Measurements from ENCODE around the gene OR2M7. TPM values are rescaled to one million over a fixed set of nuclear protein-coding genes. Genes with fewer than 3 reads are reported as not detected.
"Not testable (repeated sequence)": the region's sequence is repeated elsewhere in the genome, so short reads cannot be mapped to it uniquely, and the experiment has no call there.

Gene OR2M7
- not detected in 2 replicates for total RNA-seq

- no peak for DNase-seq (ENCODE audit: extremely low read depth, low read depth, low spot score)
Observed at GRCh38 chr1:248324468-248324867, at the start of gene OR2M7. OR2M7 (minus strand) TSS chr1:248324568; CDS start chr1:248324568, 0 bp downstream.

GRCh38 chr1:248373761-248374160, 49.4 kb upstream of the OR2M7 start:
- no peak for DNase-seq (ENCODE audit: extremely low read depth, low read depth, low spot score)

- no peak for DNase-seq (ENCODE audit: extremely low read depth, low read depth, low spot score)
Observed at GRCh38 chr1:248372394-248372793, 48.0 kb upstream of the OR2M7 start.

- no peak for DNase-seq (ENCODE audit: extremely low read depth, low read depth, low spot score)
Observed at GRCh38 chr1:248366609-248367008, 42.2 kb upstream of the OR2M7 start.

- DNase-seq (ENCODE audit: extremely low read depth, low read depth, low spot score) = no peak
Observed at GRCh38 chr1:248361121-248361715, 36.9 kb upstream of the OR2M7 start, which contains the start of gene OR2T4. OR2T4 (plus strand) TSS chr1:248361665; CDS start chr1:248361665, 0 bp downstream.

- no peak for DNase-seq (ENCODE audit: extremely low read depth, low read depth, low spot score)
Observed at GRCh38 chr1:248359415-248359814, 35.0 kb upstream of the OR2M7 start.

DNA sequence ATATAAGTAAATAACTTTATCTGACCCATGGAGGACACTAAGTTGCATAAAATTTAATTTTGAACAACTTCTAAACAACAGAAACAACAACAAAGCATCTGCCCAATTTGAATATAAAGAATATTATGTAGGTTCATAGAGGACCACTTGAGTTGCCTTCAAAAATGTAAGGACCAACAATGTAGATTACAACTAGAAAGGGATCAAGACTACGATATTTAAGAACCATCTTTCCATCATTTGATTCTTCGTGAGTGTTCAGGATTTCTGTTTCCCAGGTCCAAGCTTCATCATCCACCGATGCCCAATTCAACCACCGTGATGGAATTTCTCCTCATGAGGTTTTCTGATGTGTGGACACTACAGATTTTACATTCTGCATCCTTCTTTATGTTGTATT, 24.1 kb upstream of the OR2M7 start, which contains the start of gene OR14C36:
Gene OR14C36, plus strand, starts transcription at position 301 of the 400 bp plus-strand sequence. Its CDS starts 0 bp downstream, at position 301.
- no peak for DNase-seq (ENCODE audit: extremely low read depth, low read depth, low spot score)

GRCh38 chr1:248343451-248343850, 19.1 kb upstream of the OR2M7 start:
- no peak for DNase-seq (ENCODE audit: extremely low read depth, low read depth, low spot score)

GRCh38 chr1:248316796-248317195, 7.6 kb downstream of the OR2M7 start:
- no peak for DNase-seq (ENCODE audit: extremely low read depth, low read depth, low spot score)

GRCh38 chr1:248306740-248307139, 17.6 kb downstream of the OR2M7 start:
- DNase-seq (ENCODE audit: extremely low read depth, low read depth, low spot score) = not testable (repeated sequence)

- no peak for DNase-seq (ENCODE audit: extremely low read depth, low read depth, low spot score)
Observed at GRCh38 chr1:248306103-248306502, 18.3 kb downstream of the OR2M7 start.

GRCh38 chr1:248305672-248306071, 18.7 kb downstream of the OR2M7 start:
- not testable (repeated sequence) for DNase-seq (ENCODE audit: extremely low read depth, low read depth, low spot score)

DNA sequence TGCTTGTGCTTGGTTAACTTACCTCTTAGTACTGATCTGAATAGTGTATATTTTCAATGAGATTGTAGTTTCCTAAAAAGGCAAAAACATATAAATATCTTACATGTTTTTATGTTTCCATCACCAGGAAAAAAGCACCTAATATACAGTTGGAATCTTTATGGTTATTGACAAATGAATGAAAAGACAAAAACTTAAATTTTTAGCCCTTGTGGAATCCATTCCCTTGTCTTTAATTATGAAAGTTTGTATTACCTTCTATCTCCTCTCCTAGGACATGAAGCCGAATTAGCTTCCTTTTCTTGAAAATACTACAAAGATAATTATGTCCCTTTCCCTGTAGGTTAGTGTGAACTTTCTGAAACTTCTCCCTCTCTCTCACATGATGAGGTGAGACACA, 21.0 kb downstream of the OR2M7 start, which contains the start of gene OR2T12:
Gene OR2T12, minus strand, starts transcription at position 101 of the 400 bp plus-strand sequence. CDS start 7,846 bp downstream, outside the sequence.
- DNase-seq (ENCODE audit: extremely low read depth, low read depth, low spot score) = no peak

DNA sequence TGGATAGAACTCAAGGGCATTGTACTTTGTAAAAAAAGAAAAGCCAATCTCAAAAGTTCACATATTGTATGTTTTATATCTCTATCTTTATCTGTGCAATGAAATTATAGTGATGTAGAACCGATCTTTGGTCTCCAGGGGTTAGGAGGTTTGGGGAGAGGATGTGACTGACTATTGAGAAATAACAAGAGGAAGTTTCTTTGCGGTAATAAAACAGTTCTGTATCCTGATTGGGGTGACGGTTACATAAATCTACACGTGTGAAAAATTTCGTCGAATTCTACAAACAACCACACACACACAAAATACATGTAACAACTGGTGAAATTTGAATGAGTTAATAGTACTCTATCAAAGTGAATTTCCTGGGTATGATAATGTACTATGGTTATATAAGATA, 36.0 kb downstream of the OR2M7 start:
- no peak for DNase-seq (ENCODE audit: extremely low read depth, low read depth, low spot score)

DNA sequence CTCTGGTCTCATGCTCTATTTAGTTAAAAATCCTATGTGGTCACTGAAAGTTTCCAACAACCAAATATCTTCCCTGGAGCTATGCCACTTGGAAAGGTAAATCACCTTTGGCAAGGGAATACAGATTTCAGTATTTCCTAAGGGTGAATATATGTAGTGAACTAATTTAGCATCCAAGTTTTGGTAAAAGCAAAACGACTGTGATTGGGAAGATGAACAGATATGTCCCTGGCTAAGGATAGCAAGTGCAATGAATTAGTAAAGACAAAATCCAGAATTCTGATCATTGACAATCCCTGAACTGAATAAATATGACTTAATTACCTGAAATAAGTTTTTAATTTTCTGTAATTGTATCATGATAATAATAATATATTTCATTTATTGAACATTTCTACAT, 46.5 kb downstream of the OR2M7 start, which contains the start of gene OR2T33:
Gene OR2T33, minus strand, starts transcription at position 101 of the 400 bp plus-strand sequence. CDS start 4,162 bp downstream, outside the sequence.
- no peak for DNase-seq (ENCODE audit: extremely low read depth, low read depth, low spot score)

Other genes starting within 250 kb of the OR2M7 start
- gene OR2L13, start 229.4 kb downstream of the OR2M7 start, total RNA-seq = not detected in 2 replicates
- gene OR2M5, start 179.4 kb downstream of the OR2M7 start, total RNA-seq = not detected in 2 replicates
- not detected in 2 replicates for gene OR2M2, start 149.7 kb downstream of the OR2M7 start, total RNA-seq
- gene OR2M3, start 127.3 kb downstream of the OR2M7 start, total RNA-seq = not detected in 2 replicates
- gene OR2M4, start 93.2 kb downstream of the OR2M7 start, total RNA-seq = not detected in 2 replicates
- gene OR2T33, start 46.6 kb downstream of the OR2M7 start, total RNA-seq = not detected in 2 replicates
- not detected in 2 replicates for gene OR2T12, start 21.1 kb downstream of the OR2M7 start, total RNA-seq
- gene OR14C36, start 24.2 kb upstream of the OR2M7 start, total RNA-seq = not detected in 2 replicates
- not detected in 2 replicates for gene OR2T4, start 37.1 kb upstream of the OR2M7 start, total RNA-seq
- not detected in 2 replicates for gene OR2T6, start 51.2 kb upstream of the OR2M7 start, total RNA-seq
- not detected in 2 replicates for gene OR2T1, start 78.5 kb upstream of the OR2M7 start, total RNA-seq
- gene OR2T2, start 121.1 kb upstream of the OR2M7 start, total RNA-seq = not detected in 2 replicates
- gene OR2T3, start 148.8 kb upstream of the OR2M7 start, total RNA-seq = not detected in 2 replicates
- gene OR2T5, start 164.0 kb upstream of the OR2M7 start, total RNA-seq = not detected in 2 replicates
- not detected in 2 replicates for gene OR2G6, start 183.5 kb upstream of the OR2M7 start, total RNA-seq
- gene OR2T29, start 238.2 kb upstream of the OR2M7 start, total RNA-seq = not detected in 2 replicates

Measured in glomerular endothelial cell (primary cell).